HG02678 (cell line): ENCODE results near the gene ANTKMT.
"Not testable (repeated sequence)": the region's sequence is repeated elsewhere in the genome, so short reads cannot be mapped to it uniquely, and the experiment has no call there.

Experiments
- ATAC-seq: cut with Tn5 transposase; IDR thresholded peaks from one replicate; pipeline ENCODE4 v1.9.1; 2021; ENCODE audit warnings: mild to moderate bottlenecking, moderate library complexity; ENCODE audit not compliant: unreplicated experiment

ANTKMT gene

DNA sequence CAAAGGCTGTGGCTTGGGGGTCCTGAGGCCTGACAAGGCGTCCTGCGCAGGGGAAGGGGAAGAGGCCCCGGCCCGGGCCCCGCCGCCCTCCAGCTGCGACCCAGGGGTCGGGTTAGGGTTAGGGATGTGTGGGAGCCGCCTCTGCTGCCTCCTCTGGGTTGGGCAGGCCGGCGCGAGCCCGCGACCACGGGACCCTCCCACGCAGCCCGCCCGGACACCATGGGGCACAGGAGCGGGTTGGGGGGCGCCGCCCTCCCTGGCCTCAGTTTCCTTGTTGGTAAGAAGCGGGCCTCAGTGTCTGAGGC, 19.5 kb downstream of the ANTKMT start:
- no peak for ATAC-seq

GRCh38 chr16:740764-741505, 20.0 kb downstream of the ANTKMT start, which contains the start of gene CIAO3:
TSS of gene CIAO3 (minus strand) at chr16:740997. CDS start at chr16:740985, 12 bp downstream.
- ATAC-seq: peak; percentile 82

DNA sequence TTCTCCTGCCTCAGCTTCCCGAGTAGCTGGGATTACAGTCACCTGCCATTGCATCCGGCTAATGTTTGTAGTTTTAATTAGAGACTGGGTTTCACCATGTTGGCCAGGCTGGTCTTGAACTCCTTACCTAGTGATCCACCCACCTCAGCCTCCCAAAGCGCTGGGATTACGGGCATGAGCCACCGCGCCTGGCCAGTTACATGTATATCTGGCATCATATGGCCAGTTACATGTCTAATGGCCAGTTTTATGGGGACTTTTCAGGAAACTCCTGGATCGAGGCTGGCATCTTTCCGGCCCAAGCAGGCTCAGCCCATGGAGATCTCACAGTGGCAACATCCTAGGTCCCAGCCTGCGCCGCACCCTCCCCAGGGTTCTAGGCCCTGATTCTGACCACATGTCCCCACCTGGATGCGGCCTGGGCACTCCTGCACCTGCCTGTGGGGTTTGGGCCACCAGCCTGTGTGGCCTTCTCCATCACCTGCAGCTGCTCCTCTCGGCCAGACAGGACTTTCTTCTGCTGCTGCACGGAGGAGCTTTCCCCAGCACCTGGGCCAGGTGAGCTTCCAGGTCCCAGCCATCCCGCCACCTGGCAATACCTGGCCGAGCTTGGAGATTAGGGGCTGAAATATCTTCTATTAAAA, 21.2 kb downstream of the ANTKMT start:
- no peak for ATAC-seq

GRCh38 chr16:742894-743293, 21.9 kb downstream of the ANTKMT start:
- ATAC-seq: not testable (repeated sequence)

- ATAC-seq: no peak
These were observed 23.0 kb downstream of the ANTKMT start for GRCh38 chr16:743794-744500.

- no peak for ATAC-seq
These were observed 24.8 kb downstream of the ANTKMT start for GRCh38 chr16:745739-746138.

DNA sequence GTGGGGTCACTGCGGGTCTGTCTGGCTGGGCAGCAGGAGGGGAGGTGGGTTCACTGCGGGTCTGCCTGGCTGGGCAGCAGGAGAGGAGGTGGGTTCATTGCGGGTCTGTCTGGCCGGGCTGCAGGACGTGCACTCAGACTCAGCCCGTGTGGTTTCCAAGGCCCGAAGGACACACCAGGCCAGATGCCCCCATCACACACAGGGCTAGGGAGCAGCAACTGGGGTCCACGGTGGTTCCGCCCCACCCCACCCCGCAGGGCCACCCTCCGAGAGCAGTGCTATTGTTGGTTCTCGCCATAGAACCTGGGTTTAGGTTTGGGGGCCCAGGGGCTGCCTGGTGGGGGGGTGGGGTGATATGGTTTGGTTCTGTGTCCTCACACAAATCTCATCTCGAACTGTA, 25.7 kb downstream of the ANTKMT start:
- no peak for ATAC-seq

- no peak for ATAC-seq
These were observed 27.2 kb downstream of the ANTKMT start for GRCh38 chr16:747978-748746.

- ATAC-seq: no peak
These were observed 28.1 kb downstream of the ANTKMT start for GRCh38 chr16:749010-749409.

DNA sequence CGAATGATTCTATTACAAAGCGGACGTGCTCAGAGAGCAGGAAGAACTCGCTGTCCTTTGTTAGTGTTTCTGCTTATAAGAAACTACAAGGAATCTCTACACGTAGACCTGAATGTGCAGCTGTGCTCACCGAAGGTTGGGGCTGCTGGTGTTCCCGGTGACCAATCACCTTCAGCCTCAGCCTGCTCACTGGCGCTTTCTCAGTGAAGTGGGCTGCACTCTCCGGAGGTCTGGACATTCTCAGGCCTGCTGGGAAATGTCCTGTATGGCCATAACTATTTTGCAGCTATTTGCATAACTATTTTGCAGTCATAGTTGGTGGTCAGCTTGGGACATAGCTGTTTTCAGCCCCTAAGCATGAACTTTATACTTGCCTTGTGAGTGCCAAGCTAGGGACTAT, 29.5 kb downstream of the ANTKMT start:
- no peak for ATAC-seq

DNA sequence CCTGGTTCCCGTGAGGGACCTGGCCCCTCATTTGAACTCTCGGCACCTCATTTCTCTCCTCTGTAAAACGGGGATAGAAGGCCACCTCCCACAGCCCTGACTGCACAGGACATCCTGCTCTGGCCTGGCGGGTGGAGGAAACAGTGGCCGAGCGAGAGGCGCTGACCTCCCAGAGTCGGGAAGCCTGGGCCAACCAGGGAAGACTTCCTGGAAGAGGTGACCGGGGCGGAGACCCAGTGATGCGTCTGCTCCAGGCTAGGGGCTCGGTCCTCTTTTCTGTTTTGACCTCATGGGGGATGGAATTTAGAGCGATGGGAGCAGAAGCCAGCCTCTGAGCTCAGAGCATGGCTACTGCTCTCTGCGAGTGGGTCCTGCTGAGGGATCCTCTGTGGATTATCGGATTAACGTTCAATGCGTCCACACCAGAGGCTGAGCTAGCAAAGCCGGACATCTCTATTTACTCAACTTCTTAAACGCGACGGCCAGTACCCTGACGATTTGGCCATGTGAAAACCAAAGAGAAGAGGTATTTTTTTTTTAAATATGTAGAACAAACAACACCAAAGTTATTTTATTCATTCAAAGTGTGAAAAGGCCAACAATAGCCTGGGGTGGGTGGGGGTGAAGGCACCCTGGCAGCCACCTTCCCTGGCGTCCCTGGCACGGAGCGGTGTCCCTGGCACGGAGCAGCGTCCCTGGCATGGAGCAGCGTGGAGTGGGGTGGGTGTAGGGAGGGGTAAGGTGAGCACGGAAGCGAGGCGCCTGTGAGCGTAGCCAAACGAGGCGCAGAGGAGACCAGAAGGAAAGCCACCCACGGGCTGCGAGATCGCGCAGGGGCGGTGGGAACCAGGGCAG, 30.4 kb downstream of the ANTKMT start:
- no peak for ATAC-seq

- ATAC-seq: no peak
These were observed 31.0 kb downstream of the ANTKMT start for GRCh38 chr16:752007-752312.

GRCh38 chr16:754121-754607, 33.2 kb downstream of the ANTKMT start:
- ATAC-seq: not testable (repeated sequence)

DNA sequence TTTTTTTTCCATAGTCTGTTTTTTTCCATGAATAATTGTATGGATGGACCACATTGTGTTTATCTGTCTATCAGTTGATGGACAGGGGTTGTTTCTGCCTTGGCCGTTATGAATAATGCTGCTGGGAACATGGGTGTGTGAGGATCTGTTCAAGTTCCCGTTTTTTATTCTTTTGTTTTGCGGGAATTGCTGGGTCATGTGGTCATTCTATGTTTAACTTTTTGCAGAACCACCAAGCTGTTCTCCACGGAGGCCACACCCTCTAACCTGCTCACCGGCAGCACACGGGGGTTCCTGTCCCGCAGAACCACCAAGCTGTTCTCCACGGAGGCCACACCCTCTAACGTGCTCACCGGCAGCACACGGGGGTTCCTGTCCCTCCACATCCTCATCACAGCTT, 33.7 kb downstream of the ANTKMT start:
- ATAC-seq: no peak

DNA sequence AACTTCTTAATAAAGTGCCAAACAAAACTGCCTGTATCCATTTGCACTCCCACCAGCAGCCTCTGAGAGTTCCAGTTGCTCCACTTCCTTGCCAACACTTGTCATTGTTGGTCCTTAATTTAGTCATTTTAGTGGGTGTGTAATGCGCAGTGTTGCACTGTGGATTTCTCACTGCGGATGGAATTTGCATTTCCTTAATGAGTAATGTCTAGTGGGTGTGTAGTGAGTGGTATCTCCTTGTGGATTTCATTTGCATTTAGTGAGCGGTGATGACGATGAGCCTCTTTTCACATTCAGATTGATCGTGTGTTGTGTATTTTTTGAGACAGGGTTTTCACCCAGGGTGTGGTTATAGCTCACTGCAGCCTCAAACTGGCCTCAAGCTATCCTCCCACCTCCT, 35.5 kb downstream of the ANTKMT start:
- no peak for ATAC-seq

DNA sequence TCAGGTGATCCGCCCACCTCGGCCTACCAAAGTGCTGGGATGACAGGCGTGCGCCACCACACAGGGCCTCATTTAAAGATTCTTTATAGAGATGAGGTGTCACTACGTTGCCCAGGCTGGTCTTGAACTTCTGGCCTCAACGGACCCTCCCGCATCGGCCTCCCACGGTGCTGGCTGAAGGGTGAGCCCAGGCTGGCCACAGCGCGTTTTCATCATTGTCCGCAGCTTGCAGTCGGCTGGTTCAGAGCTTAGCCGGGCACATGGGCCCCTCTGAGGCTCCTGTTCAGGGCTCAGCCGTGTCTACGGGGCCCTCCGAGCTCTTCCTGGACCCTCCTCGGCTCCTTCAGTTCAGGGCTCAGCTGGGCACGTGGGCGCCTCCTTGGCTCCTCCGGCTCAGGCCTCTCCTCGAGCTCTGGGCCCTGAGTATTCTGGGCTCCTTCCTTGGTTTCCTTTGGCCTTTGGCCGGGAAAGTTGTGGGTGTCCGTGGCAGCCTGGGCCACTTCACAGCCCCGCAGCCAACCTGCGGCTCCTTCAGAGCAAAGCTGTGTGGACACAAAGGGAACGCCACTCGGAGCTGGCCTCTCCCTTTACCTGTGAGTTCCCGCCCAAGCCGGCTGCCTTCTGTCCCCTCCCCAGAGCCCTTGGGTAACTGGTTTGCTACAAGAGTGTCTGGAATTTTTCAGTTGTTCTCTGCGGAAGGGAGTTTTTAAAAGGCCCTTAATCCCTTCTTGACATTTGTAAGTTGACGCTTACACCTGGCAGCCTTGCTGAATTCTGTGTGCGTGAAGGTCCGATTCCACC, 38.4 kb downstream of the ANTKMT start:
- no peak for ATAC-seq

DNA sequence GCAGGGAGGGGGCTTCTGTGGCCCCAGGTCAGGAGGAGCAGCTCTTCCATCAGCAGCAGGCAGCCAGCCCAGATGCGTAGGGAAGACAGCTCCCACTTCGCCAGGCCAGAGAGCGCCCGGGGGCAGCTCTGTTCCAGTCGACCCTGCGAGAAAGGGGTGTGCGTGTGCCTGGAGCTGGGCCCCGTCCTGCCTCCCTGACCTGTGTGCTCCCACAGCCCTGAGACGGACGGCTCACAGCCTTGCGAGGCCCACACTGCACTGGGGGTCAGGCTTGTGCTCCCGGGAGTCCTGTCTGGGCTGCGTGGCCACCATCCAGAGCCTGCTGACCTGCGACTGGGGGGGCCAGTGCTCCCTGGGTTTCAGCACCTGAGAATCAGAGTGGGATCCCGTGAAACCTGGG, 39.1 kb downstream of the ANTKMT start:
- ATAC-seq: no peak

DNA sequence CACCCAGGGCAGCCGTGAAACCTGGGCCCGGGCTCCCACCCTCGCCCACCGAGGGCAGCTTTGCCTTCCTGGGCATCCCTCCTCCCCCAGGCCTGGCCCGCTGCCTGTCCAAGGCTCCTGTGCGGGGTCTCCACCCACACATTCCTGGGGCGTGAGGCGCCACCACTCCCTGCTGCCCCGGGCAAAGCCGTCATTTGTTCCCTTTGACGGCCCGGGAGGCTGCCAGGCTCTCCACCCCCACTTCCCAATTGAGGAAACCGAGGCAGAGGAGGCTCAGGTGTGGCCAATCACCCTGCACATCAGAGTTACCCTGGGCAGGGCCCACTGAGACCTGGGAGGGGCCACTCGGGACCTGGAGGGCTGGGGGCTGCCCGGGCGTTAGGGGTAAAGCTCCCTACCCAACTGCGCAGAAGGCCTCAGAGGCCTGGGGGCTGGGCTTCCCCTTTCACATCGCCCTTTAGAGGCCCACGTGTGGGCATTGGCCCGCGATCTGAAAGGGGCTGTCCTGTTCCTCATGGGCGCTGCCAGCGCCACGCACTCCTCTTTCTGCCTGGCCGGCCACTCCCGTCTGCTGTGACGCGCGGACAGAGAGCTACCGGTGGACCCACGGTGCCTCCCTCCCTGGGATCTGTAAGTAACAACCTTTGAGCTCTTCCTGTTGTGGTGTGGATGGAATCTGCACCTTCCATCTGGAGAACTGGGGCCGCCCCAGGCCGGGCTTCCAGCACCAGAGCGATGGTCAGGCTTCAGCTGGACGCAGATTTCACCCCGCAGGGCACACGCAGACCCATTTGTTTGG, 39.8 kb downstream of the ANTKMT start, which contains the start of gene MSLN:
Gene MSLN (plus strand): TSS at position 190 of the 799 bp plus-strand sequence. CDS start 1,947 bp downstream, outside the sequence.
- ATAC-seq: no peak
